A673 (cell line): ENCODE data around the gene MEAK7.

Source experiments
- CTCF ChIP-seq: fragments of 300-800, 200-600 bp; sonication (generic); conservative IDR thresholded peaks from 2 replicates; pipeline ENCODE4 v1.5.1; 2017; ENCODE audit warnings: low read depth, mild to moderate bottlenecking, antibody characterized with exemption, low read length, moderate library complexity, mixed read lengths
- EZH2 ChIP-seq: fragments of 200-600 bp; sonication (generic); IDR thresholded peaks from 2 replicates; pipeline ENCODE4 v1.6.1; 2017; ENCODE audit warnings: borderline replicate concordance, low read depth, mild to moderate bottlenecking, mixed read lengths, antibody characterized with exemption, low read length; ENCODE audit not compliant: poor library complexity, severe bottlenecking

- TF ChIP-seq CTCF: no peak
- TF ChIP-seq EZH2: no peak
These were observed 36.8 kb downstream of the MEAK7 start for GRCh38 chr16:84467709-84468108.
